Naive B cell (primary cell): ENCODE results near the gene RPH3AL. TPM values are rescaled to one million over a fixed set of nuclear protein-coding genes. Genes with fewer than 3 reads are reported as not detected.
"Not testable (repeated sequence)": the region's sequence is repeated elsewhere in the genome, so short reads cannot be mapped to it uniquely, and the experiment has no call there.

Experiments used
- ATAC-seq, 2 donors: fragments of 150-1000 bp; cut with Tn5 transposase; 2 replicates each; pipeline ENCODE4 v1.10.0; 2021; ENCODE audit warnings: low read depth in 2 of 2, mild to moderate bottlenecking in 2 of 2, moderate library complexity in 2 of 2
- DNase-seq: peaks from one replicate; pipeline ENCODE4 v3.0.0; 2022
- H3K27ac Mint-ChIP-seq, 6 donors: one replicate each; pipeline ENCODE4 v1.8.0; 2020 to 2022; ENCODE audit warnings: mild to moderate bottlenecking in 6 of 6, mixed read lengths in 6 of 6, moderate library complexity in 5 of 6, inconsistent platforms in 2 of 6
- H3K27me3 Mint-ChIP-seq, 3 donors: one replicate each; pipeline ENCODE4 v1.8.0; 2021 to 2022; ENCODE audit warnings: mixed read lengths in 3 of 3, mild to moderate bottlenecking in 1 of 3
- H3K36me3 Mint-ChIP-seq, 2 donors: one replicate each; pipeline ENCODE4 v1.8.0; 2020 to 2022; ENCODE audit warnings: mixed read lengths in 2 of 2, inconsistent platforms in 1 of 2, mild to moderate bottlenecking in 1 of 2
- H3K4me1 Mint-ChIP-seq, 3 donors: one replicate each; pipeline ENCODE4 v1.8.0; 2020 to 2022; ENCODE audit warnings: mixed read lengths in 3 of 3, inconsistent platforms in 1 of 3, mild to moderate bottlenecking in 1 of 3, moderate library complexity in 1 of 3
- H3K4me3 Mint-ChIP-seq, 8 donors: one replicate each; pipeline ENCODE4 v1.8.0; 2020 to 2022; ENCODE audit warnings: mild to moderate bottlenecking in 8 of 8, mixed read lengths in 8 of 8, moderate library complexity in 8 of 8, inconsistent platforms in 2 of 8
- H3K9me3 Mint-ChIP-seq, 7 donors: one replicate each; pipeline ENCODE4 v1.8.0; 2020 to 2022; ENCODE audit warnings: mixed read lengths in 7 of 7, mild to moderate bottlenecking in 5 of 7, inconsistent platforms in 2 of 7, moderate library complexity in 1 of 7
- polyA plus RNA-seq, 6 donors: library from polyadenylated mRNA; unstranded; fragments of 300-500 nt; fragmentation: Illumina TruSeq; gene quantifications; one replicate each; pipeline ENCODE4 v1.2.3, GENCODE V29; 2021; ENCODE audit warnings: low read depth in 6 of 6

RPH3AL gene
- polyA plus RNA-seq, 6 donors from 2014 or later: 1.3 to 13.2 (median 2.9) TPM; not detected in 1

GRCh38 chr17:372157-373152 is 19.8 kb upstream of the RPH3AL start:
- Mint-ChIP-seq H3K27me3 (peaks cover 16 to 30% (median 21%) of the 10 kb centered on the region in 3 donors), H3K4me1 (peaks cover 0 to 4% (median 0%) of the 10 kb centered on the region in 3 donors), H3K36me3 (peaks cover 15 to 19% of the 10 kb centered on the region in 2 donors), H3K4me3 (peak overlapping the region in 2 of 8 donors; percentile 51 to 70), H3K9me3 (peaks cover 0 to 18% (median 11%) of the 10 kb centered on the region in 7 donors), H3K27ac (peak overlapping the region in 1 of 6 donors; percentile 67)
- no peak for ATAC-seq
- DNase-seq: no peak

- ATAC-seq: no peak
- peaks cover 0 to 5% (median 0%) of the 10 kb centered on the region in 3 donors for H3K4me1 Mint-ChIP-seq
- H3K4me3 Mint-ChIP-seq: no peak overlapping the region
- no peak overlapping the region for H3K27ac Mint-ChIP-seq
- DNase-seq: no peak
- peaks cover 8 to 22% (median 21%) of the 10 kb centered on the region in 3 donors for H3K27me3 Mint-ChIP-seq
- peaks cover 0 to 16% (median 11%) of the 10 kb centered on the region in 7 donors for H3K9me3 Mint-ChIP-seq
- peaks cover 15 to 19% of the 10 kb centered on the region in 2 donors for H3K36me3 Mint-ChIP-seq
Observed at GRCh38 chr17:371583-371982, 19.0 kb upstream of the RPH3AL start.

GRCh38 chr17:367656-368055 is 15.0 kb upstream of the RPH3AL start:
- Mint-ChIP-seq H3K27me3 (peaks cover 18 to 25% (median 25%) of the 10 kb centered on the region in 3 donors), H3K9me3 (peaks cover 0 to 16% (median 11%) of the 10 kb centered on the region in 7 donors), H3K36me3 (peaks cover 15 to 19% of the 10 kb centered on the region in 2 donors)
- H3K27ac Mint-ChIP-seq, DNase-seq, H3K4me1 Mint-ChIP-seq, ATAC-seq, H3K4me3 Mint-ChIP-seq: not testable (repeated sequence)

- H3K9me3 Mint-ChIP-seq: peaks cover 0 to 16% (median 11%) of the 10 kb centered on the region in 7 donors
- peaks cover 15 to 19% of the 10 kb centered on the region in 2 donors for H3K36me3 Mint-ChIP-seq
- not testable (repeated sequence) for ATAC-seq, H3K4me1 Mint-ChIP-seq, H3K27ac Mint-ChIP-seq, DNase-seq, H3K4me3 Mint-ChIP-seq
- peaks cover 18 to 25% (median 25%) of the 10 kb centered on the region in 3 donors for H3K27me3 Mint-ChIP-seq
Observed at GRCh38 chr17:366657-367615, 14.3 kb upstream of the RPH3AL start.

- H3K4me3 Mint-ChIP-seq: no peak overlapping the region
- peaks cover 4 to 8% (median 5%) of the 10 kb centered on the region in 3 donors for H3K4me1 Mint-ChIP-seq
- H3K9me3 Mint-ChIP-seq: peaks cover 0 to 16% (median 11%) of the 10 kb centered on the region in 7 donors
- no peak for DNase-seq
- H3K27ac Mint-ChIP-seq: no peak overlapping the region
- ATAC-seq: no peak
- peaks cover 18 to 29% (median 28%) of the 10 kb centered on the region in 3 donors for H3K27me3 Mint-ChIP-seq
- H3K36me3 Mint-ChIP-seq: peaks cover 15 to 18% of the 10 kb centered on the region in 2 donors
Observed at GRCh38 chr17:364766-365165, 12.2 kb upstream of the RPH3AL start.

GRCh38 chr17:364308-364707 is 11.7 kb upstream of the RPH3AL start:
- Mint-ChIP-seq H3K4me3 (no peak overlapping the region), H3K4me1 (peaks cover 4 to 8% (median 5%) of the 10 kb centered on the region in 3 donors), H3K27me3 (peaks cover 18 to 29% (median 29%) of the 10 kb centered on the region in 3 donors), H3K36me3 (peaks cover 11 to 13% of the 10 kb centered on the region in 2 donors), H3K9me3 (peaks cover 0 to 12% (median 9%) of the 10 kb centered on the region in 7 donors), H3K27ac (peak overlapping the region in 1 of 6 donors; percentile 42)
- ATAC-seq (no peak), DNase-seq (no peak)

- DNase-seq (no peak), ATAC-seq (no peak)
- H3K4me1 Mint-ChIP-seq: peaks cover 5 to 8% (median 8%) of the 10 kb centered on the region in 3 donors
- H3K9me3 Mint-ChIP-seq: peaks cover 0 to under 1% (median 0%) of the 10 kb centered on the region in 7 donors
- H3K4me3 Mint-ChIP-seq: no peak overlapping the region
- no peaks in the 10 kb centered on the region for H3K36me3 Mint-ChIP-seq
- H3K27ac Mint-ChIP-seq: no peak overlapping the region
- peaks cover 18 to 24% (median 18%) of the 10 kb centered on the region in 3 donors for H3K27me3 Mint-ChIP-seq
Observed at GRCh38 chr17:362721-363120, 10.1 kb upstream of the RPH3AL start.

- Mint-ChIP-seq H3K36me3 (no peaks in the 10 kb centered on the region), H3K27me3 (peaks cover 12 to 17% (median 16%) of the 10 kb centered on the region in 3 donors), H3K4me1 (peaks cover 0 to 8% (median 8%) of the 10 kb centered on the region in 3 donors), H3K4me3 (no peak overlapping the region), H3K9me3 (peaks cover 0 to 3% (median 0%) of the 10 kb centered on the region in 7 donors), H3K27ac (peak overlapping the region in 1 of 6 donors; percentile 30)
- DNase-seq: no peak
- no peak for ATAC-seq
Observed at GRCh38 chr17:360092-360750, 7.6 kb upstream of the RPH3AL start.

- Mint-ChIP-seq H3K4me3 (no peak overlapping the region), H3K36me3 (no peaks in the 10 kb centered on the region), H3K4me1 (peaks cover 0 to 4% (median 0%) of the 10 kb centered on the region in 3 donors), H3K9me3 (peaks cover 0 to 3% (median 0%) of the 10 kb centered on the region in 7 donors), H3K27me3 (peaks cover under 1 to 5% (median 4%) of the 10 kb centered on the region in 3 donors), H3K27ac (no peak overlapping the region)
- ATAC-seq (no peak), DNase-seq (no peak)
Observed at GRCh38 chr17:358491-359151, 6.0 kb upstream of the RPH3AL start.

GRCh38 chr17:357644-358043 is 5.0 kb upstream of the RPH3AL start:
- Mint-ChIP-seq H3K4me1 (peaks cover 0 to 4% (median 0%) of the 10 kb centered on the region in 3 donors), H3K36me3 (no peaks in the 10 kb centered on the region), H3K27me3 (peaks cover under 1 to 9% (median 5%) of the 10 kb centered on the region in 3 donors), H3K9me3 (peaks cover 0 to 3% (median 0%) of the 10 kb centered on the region in 7 donors), H3K4me3 (no peak overlapping the region), H3K27ac (no peak overlapping the region)
- ATAC-seq: no peak
- DNase-seq: no peak

- Mint-ChIP-seq H3K27ac (peak overlapping the region in 1 of 6 donors; percentile 42), H3K4me1 (peaks cover 0 to 4% (median 0%) of the 10 kb centered on the region in 3 donors), H3K36me3 (no peaks in the 10 kb centered on the region), H3K4me3 (no peak overlapping the region), H3K27me3 (peaks cover 7 to 9% (median 9%) of the 10 kb centered on the region in 3 donors), H3K9me3 (peaks cover 0 to 3% (median 0%) of the 10 kb centered on the region in 7 donors)
- ATAC-seq (no peak), DNase-seq (no peak)
Observed at GRCh38 chr17:356671-357434, 4.2 kb upstream of the RPH3AL start.
